HG03457 (cell line): ENCODE results near the gene LRRC7.

Experiments used
- ATAC-seq: cut with Tn5 transposase; IDR thresholded peaks from one replicate; pipeline ENCODE4 v1.9.1; 2021; ENCODE audit warnings: moderate number of reproducible peaks; ENCODE audit not compliant: unreplicated experiment

The LRRC7 gene

DNA sequence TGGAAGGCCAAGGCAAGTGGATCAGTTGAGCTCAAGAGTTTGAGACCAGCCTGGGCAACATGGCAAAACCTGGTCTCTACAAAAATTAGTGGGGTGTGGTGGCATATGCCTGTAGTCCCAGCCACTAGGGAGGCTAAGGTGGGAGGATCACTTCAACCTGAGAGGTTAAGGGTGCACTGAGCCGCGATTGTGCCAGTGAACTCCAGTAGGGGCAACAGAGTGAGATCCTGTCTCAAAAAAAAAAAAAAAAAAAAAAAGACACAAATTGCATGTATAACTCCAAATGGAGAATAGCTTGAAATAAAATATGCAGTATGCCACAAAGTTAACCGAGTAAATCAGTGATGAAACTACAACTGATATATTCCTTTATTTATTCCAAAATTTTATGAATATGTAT, 586.0 kb downstream of the LRRC7 start:
- ATAC-seq = no peak

DNA sequence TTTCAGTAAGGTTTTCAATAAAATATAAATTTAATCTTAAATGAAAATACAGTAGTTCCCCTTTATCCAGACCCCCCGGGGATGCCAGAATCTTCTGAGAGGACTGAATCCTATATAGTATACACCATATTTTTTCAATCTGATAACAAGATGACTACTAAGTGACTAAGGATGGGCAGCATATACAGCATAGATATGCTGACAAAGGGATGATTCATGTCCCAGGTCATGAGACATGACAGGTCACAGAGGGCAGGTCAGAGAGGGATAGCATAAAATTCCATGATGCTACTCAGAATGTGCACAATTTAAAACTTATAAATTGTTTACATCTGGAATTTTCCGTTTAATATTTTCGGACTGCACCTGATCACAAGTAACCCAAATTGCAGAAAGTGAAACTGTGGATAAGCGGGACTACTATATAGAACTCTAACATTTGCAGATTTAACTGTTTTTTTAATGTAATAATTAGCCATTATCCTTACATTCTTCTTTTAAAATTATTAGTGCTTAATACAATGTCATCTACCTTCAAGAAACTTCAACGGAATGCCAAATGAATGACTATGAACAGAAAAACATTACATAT, 588.9 kb downstream of the LRRC7 start:
- ATAC-seq = no peak

DNA sequence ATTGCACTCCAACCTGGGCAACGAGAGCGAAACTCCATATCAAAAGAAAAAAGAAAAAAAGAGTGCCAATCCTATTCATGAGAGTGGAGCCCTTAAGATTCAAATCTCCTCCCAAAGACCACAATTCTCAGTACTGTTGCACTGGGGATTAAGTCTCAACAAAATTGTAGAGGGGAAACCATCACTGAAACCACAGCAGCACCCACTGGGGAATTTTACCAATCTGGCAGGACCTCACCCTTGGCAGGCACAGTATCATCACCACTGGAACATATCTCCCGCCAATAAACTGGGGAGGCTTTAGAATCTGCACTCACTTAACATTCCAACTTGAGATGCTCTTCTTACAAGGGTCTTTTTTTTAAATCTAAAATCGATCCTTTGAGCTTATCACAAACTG, 596.6 kb downstream of the LRRC7 start:
- ATAC-seq = no peak

DNA sequence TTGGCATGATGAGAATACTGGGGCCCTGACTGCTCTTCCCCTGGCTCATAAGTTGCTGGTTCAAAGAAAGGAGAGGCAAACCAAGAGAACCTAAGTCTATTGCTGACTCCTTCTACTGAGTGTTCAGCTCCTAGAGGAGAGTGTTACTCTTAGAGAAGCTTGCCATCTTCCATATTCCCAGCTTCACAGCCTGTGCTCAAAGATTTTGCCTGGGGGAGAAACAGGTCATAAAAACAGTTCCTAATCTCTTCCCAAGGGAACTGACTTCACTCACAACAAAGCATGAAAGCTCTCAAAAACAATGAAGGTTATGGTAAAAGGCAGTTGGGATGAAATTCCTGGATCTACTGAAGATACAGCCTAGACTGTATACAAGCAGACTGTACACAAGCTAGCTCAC, 600.6 kb downstream of the LRRC7 start:
- ATAC-seq = no peak

DNA sequence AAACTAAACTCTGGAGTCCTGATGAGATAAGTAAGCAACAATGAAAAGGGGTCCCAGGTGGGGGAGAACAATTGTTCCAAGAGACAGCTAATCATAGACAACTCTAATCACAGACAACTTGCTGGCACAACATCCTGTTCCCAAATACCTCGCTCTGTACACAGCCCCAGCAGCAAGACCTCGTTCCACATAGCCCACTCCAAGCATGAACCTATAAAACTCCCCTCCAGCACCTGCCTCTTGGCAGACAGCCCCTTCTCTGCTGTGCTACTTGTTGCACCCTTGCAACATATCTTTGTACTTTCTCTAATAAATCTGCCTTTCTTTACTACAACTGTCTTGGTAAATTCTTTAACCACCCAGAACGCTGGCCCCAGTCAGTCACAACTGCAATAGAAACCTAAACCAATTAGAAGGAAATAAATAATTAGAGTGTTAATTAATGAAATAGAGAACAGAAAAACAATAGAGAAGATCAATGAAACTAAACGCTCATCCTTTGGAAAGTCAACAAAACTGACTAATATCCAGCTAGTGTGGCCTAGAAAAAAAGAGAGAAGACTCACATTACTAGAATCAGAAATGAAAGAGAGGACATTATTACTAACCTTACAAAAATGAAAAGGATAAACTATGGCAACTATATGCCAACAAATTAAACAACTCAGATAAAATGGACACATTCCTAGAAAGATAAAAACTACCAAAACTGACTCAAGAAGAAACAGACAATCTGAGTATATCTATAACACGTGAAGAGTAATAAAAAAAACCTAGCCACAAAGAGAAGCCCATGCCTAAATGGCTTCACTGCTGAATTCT, 601.5 kb downstream of the LRRC7 start:
- no peak for ATAC-seq

DNA sequence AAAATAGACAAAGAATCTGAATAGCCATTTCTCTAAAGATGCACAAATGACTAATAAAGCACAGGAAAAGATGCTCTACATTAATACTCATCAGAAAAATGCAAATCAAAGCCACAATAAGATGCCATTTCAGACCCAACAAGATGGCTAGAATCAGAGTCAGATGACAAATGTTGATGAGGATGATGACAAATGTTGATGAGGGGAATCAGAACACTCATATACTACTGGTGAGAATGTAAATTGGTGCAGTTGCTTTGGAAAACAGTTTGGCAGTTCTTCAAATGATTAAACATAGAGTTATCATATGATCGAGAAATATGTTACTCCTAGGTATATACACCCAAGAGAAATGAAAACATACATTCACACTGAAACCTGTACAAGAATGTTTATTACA, 603.8 kb downstream of the LRRC7 start:
- ATAC-seq = no peak
